ENCODE results near the gene KSR2.

Gene KSR2

GRCh38 chr12:117699575-117699974 lies 269.2 kb downstream of the KSR2 start:
- no peak for DNase-seq (ENCODE audit: low read depth in 2 of 3, low spot score in 1 of 3)

GRCh38 chr12:117699118-117699517 lies 269.7 kb downstream of the KSR2 start:
- no peak for DNase-seq (ENCODE audit: low read depth in 2 of 3, low spot score in 1 of 3)

GRCh38 chr12:117695956-117696355 lies 272.8 kb downstream of the KSR2 start:
- no peak for DNase-seq (ENCODE audit: low read depth in 2 of 3, low spot score in 1 of 3)

- no peak for DNase-seq (ENCODE audit: low read depth in 2 of 3, low spot score in 1 of 3)
Measured at GRCh38 chr12:117692512-117692911, 276.3 kb downstream of the KSR2 start.

GRCh38 chr12:117689857-117690256 lies 278.9 kb downstream of the KSR2 start:
- DNase-seq (ENCODE audit: low read depth in 2 of 3, low spot score in 1 of 3), result no peak

- DNase-seq (ENCODE audit: low read depth in 2 of 3, low spot score in 1 of 3), result no peak
Measured at GRCh38 chr12:117688446-117688845, 280.3 kb downstream of the KSR2 start.

- no peak for DNase-seq (ENCODE audit: low read depth in 2 of 3, low spot score in 1 of 3)
Measured at GRCh38 chr12:117686911-117687377, 281.8 kb downstream of the KSR2 start.

GRCh38 chr12:117686210-117686609 lies 282.6 kb downstream of the KSR2 start:
- no peak for DNase-seq (ENCODE audit: low read depth in 2 of 3, low spot score in 1 of 3)

GRCh38 chr12:117685110-117685926 lies 283.5 kb downstream of the KSR2 start:
- DNase-seq (ENCODE audit: low read depth in 2 of 3, low spot score in 1 of 3), result no peak

GRCh38 chr12:117684471-117684870 lies 284.3 kb downstream of the KSR2 start:
- DNase-seq (ENCODE audit: low read depth in 2 of 3, low spot score in 1 of 3), result no peak

- DNase-seq (ENCODE audit: low read depth in 2 of 3, low spot score in 1 of 3), result no peak
Measured at GRCh38 chr12:117680312-117680711, 288.5 kb downstream of the KSR2 start.

GRCh38 chr12:117679776-117680175 lies 289.0 kb downstream of the KSR2 start:
- DNase-seq (ENCODE audit: low read depth in 2 of 3, low spot score in 1 of 3), result no peak

GRCh38 chr12:117674763-117675162 lies 294.0 kb downstream of the KSR2 start:
- DNase-seq (ENCODE audit: low read depth in 2 of 3, low spot score in 1 of 3), result no peak

- DNase-seq (ENCODE audit: low read depth in 2 of 3, low spot score in 1 of 3), result no peak
Measured at GRCh38 chr12:117674313-117674712, 294.5 kb downstream of the KSR2 start.

GRCh38 chr12:117671734-117672133 lies 297.1 kb downstream of the KSR2 start:
- no peak for DNase-seq (ENCODE audit: low read depth in 2 of 3, low spot score in 1 of 3)

- no peak for DNase-seq (ENCODE audit: low read depth in 2 of 3, low spot score in 1 of 3)
Measured at GRCh38 chr12:117664169-117664568, 304.6 kb downstream of the KSR2 start.

GRCh38 chr12:117662620-117663395 lies 306.0 kb downstream of the KSR2 start:
- DNase-seq (ENCODE audit: low read depth in 2 of 3, low spot score in 1 of 3), result no peak

- DNase-seq (ENCODE audit: low read depth in 2 of 3, low spot score in 1 of 3), result no peak
Measured at GRCh38 chr12:117662220-117662619, 306.6 kb downstream of the KSR2 start.

- no peak for DNase-seq (ENCODE audit: low read depth in 2 of 3, low spot score in 1 of 3)
Measured at GRCh38 chr12:117661471-117661870, 307.3 kb downstream of the KSR2 start.

GRCh38 chr12:117660896-117661295 lies 307.9 kb downstream of the KSR2 start:
- no peak for DNase-seq (ENCODE audit: low read depth in 2 of 3, low spot score in 1 of 3)

- no peak for DNase-seq (ENCODE audit: low read depth in 2 of 3, low spot score in 1 of 3)
Measured at GRCh38 chr12:117658226-117658625, 310.6 kb downstream of the KSR2 start.

- no peak for DNase-seq (ENCODE audit: low read depth in 2 of 3, low spot score in 1 of 3)
Measured at GRCh38 chr12:117649796-117650195, 319.0 kb downstream of the KSR2 start.
